HG03571 (cell line): ENCODE measurements around the gene BBX.
A peak's percentile ranks its signal among the peaks of the same experiment; 100 is the strongest.
"Not testable (repeated sequence)": the region's sequence is repeated elsewhere in the genome, so short reads cannot be mapped to it uniquely, and the experiment has no call there.

ENCODE experiments used
- ATAC-seq: cut with Tn5 transposase; IDR thresholded peaks from one replicate; pipeline ENCODE4 v1.9.1; 2021; ENCODE audit not compliant: unreplicated experiment

BBX gene

GRCh38 chr3:107835001-107835400 is 312.2 kb downstream of the BBX start:
- ATAC-seq: not testable (repeated sequence)

GRCh38 chr3:107837895-107838612 is 315.3 kb downstream of the BBX start:
- no peak for ATAC-seq

DNA sequence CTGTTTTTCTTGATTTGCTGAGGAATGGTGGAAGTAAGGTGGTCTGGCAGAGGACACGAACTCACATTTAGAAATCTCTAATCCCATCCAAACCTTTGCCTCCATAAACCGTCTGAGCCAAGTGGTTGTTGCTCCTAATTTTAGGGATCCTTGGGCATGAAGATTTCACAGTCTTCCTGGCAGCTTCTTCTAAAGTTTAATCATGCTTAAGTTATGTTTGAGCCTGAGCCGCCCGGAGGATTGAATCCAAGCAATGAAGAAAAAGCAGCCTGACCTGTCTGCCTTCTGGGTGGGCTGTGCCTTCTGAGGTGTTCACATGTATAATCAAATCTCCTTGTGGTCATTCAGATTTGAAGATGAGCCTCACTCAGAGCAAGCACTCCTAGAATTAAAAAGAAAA is 319.1 kb downstream of the BBX start:
- ATAC-seq: no peak

GRCh38 chr3:107842940-107843339 is 320.2 kb downstream of the BBX start:
- ATAC-seq: no peak

DNA sequence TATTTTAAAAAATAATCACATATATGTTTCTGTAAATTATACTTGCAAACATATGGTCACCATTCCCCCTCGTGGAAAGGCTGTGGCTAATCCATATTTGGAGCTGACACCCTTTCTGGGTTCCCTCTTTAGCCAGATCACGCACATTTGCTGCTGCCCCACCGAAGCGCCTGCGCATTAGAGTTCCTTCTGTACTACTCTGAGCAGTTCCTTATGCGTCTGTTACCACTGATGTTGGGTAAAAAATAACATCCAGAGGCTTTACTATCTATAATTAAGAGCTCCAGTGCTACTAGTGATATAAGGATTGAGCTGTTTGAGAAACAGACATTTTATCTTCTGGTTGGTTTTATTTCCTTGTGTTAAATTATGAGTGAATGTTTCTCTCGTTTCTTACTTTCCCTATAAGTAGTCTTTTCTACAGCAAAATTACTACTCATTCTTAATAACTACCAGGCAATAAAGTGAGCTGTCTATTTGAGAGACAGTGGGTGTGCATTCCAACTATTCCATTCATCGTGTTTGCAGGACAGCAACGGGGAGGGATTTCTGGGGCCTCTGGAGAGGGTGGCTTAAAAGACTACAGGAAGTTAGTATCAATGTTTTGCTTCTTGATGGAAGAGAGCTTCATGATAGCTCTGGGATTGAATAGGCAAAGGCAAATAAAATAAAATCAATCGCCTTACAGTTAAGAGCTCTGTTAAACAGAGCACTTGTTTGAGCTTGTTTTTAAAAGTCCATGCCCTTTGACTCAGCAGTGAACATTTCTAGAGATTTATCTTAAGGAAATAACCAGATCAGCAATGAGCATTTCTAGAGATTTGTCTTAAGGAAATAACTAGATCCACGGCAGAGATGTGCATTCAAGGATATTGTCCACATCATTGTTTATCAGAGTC is 322.9 kb downstream of the BBX start:
- no peak for ATAC-seq

DNA sequence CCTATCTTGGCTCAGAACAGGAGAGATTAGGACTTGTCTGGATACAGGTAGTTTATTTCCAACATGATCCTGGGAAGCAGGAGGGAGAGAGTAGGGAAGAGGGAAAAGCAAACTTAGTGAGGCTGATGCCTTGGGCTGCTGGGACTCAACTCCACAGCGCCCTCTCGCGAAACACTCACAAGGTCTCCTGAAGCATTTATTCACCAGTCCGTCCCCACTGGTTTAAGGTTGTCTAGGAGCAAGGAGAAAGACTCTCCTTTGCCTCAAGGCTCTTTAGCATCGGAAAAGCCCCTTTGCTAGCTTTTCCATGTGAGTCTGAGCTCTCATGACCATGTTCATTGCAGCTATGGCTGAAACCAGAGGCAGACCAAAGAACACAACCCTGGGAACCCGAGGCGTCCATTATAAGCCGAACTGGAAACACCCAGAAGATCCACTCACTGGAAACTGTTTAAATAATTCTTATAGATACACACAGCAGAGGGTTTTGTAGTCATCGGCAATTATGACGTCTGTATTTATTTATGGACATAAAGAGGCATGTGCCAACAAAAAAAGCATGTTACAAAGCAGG is 323.6 kb downstream of the BBX start:
- ATAC-seq: no peak

- ATAC-seq: no peak
Measured at GRCh38 chr3:107847791-107848190, 325.0 kb downstream of the BBX start.

- no peak for ATAC-seq
Measured at GRCh38 chr3:107848351-107848915, 325.7 kb downstream of the BBX start.

DNA sequence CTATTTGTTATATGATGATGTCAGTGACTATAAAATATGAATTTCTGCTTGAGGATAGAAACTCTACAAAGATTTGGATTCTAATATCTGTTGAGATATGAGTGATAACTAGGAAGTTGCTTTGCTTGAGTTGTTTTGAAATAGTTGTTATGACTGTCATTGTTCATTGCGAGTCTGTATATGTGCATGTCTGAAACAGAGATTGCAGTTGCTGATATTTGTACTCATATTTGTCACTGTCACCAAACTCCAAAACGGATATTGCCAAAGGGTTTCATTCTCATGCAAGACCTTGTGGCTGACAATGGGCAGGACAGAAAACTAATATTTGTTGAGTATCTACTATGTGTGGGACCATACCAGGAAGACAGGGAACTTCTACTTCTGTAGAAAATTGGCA is 327.9 kb downstream of the BBX start:
- peak; percentile 50 for ATAC-seq

- no peak for ATAC-seq
Measured at GRCh38 chr3:107853821-107854220, 331.1 kb downstream of the BBX start.

DNA sequence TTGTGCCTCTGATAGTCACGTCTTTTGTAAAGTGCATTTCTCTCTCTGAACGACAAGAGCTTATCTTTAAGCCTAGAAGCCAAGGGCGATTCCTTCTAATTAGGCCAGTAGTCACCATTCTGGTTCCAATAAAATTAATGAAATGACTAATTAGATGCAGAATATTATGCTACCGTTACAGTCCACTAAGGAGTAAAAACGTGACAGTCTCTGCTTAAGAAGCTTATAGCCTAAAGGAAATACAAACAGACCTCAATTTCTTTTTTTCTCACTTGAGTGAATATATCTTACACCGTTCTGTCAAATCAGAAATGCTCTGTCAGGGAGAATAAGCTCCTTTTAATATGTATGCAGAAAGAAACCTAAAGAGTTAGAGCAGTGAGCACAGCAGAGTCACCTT is 332.0 kb downstream of the BBX start:
- no peak for ATAC-seq

DNA sequence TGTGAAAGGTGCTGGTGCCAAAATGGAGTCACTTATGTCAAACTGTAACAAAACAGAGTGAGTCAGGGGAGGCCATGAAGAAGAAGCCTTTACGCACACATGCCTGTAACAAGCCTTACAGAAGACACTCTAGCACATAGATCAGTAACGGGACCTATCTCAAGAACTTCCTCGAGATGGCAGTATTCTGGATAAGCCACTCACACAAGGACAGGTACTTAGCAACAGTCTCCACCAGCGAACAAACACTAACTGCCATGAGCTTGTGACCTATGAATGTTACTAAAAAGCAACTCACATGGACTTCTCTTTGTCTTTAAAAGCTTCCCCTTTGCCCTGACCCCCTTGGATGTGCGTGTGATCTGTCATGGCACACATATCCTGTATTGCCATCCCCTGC is 332.9 kb downstream of the BBX start:
- peak; percentile 57 for ATAC-seq

GRCh38 chr3:107857854-107858253 is 335.1 kb downstream of the BBX start:
- no peak for ATAC-seq

GRCh38 chr3:107858876-107859275 is 336.1 kb downstream of the BBX start:
- ATAC-seq: no peak
